Activated CD8-positive, alpha-beta memory T cell treated with anti-CD3 and anti-CD28 coated beads for 1 hour (primary cell): ENCODE data around the gene GATB.

Experiments used
- DNase-seq, 2 donors: peaks; one replicate each; pipeline ENCODE4 v3.0.0-alpha.2; 2020; ENCODE audit warnings: low read depth in 1 of 2; ENCODE audit errors: extremely low read depth in 1 of 2

Gene GATB

DNA sequence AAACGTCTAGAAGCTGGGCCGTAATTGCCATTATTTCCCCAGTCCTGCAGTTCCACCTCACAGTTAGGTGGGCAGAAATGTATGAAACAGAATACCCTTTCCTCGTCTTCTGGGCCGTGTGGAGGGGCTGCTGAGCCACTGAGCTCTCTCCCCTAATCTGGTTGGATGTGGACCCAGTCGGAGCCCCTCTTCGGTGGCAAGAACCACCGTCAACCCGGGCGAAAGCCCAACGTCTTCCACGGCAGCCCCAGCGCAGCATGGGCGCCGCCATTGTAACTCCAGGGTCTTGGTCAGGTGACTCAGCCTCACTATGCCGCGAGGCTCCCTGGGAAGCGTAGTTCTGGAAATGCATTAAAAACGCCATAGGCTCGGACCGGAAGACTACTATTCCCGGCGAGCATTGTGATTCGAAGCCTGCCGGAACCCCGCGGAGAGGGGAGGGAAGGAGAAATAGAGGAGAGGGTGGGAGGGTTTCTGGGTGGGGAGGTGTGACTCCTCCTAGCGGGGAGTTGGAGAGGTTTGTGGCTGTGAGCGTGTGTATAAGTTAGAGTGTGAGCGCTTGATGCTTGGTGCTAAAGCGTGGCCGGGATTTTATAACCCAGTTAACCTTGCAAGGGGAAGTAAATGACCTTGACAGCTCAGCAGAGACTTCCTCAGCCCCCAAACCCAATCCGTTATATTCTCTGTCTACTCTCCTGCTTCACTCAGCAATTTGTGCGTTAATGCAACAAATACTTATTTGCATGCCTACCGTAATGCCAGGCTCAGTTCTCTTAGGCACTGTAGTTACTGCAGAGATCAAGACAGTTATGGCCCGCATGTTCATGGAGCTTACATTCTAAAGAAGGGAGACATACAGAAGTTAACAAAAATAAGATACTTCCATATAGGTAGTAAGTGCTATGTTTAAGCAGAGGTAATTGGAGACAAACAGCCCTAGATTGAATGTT, at the start of gene GATB:
Gene GATB (minus strand): TSS at position 296 of the 950 bp plus-strand sequence. CDS start 25 bp downstream, at position 271.
- peak; percentile 77 to 80 for DNase-seq

DNA sequence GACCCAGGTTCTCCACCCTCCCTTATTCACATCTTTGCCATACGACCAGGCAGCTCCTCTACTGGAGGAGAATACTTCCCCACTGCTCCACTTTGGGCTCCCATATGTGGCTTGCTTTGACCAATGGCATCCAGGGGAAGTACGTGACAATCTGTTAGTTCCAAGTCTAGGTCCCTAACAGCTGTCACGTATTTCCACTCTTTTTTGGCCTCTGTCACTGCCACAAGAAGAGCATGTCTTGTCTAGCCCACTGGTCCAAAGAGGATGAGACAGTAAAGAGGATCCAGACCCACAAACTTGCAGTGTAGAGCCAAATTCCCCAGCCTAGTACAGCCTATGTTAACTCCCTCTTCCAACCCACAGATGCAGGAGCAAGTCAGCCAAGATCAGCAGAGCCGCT, 49.7 kb upstream of the GATB start:
- DNase-seq = no peak

DNA sequence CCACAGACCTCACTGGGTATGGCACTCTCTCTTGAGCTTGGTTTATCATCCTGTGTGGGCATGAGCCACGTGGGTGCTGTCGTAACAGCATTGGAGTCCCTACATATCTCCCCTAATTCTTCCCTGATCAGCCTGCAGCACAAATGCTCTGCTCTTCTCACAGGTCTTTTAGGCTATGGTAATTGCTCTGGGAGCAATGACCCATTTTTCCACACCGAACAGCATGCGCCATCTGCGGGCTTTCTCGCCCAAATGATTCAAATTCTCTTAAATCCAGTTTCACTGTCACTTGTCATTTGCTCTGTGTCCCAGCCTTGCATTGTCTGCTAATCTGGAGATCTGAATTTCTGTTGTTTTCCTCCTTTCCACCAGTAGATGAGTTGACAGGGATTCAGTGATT, 48.9 kb upstream of the GATB start:
- DNase-seq = no peak

GRCh38 chr4:151808542-151808941, 47.7 kb upstream of the GATB start:
- DNase-seq = no peak

DNA sequence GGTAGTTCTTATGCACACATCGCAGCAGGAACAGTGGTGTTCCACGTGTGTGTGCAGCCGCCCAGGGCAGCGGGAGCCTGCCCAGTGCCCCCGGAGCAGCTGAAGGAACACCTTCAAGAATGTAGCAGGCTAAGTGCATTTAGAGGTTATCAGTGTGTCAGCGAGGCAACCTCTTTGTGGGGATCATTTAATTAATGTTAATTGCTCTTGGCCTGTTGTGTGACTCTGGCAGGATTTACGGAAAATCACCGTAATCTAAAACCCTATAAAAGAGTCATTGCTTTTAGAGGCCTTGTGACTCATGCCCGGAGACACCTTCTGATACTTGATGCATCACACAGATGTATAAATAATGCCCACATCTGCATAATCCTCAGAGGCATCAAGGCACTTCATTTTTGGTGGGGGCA, 47.3 kb upstream of the GATB start:
- no peak for DNase-seq

- DNase-seq = no peak
Observed at GRCh38 chr4:151807220-151807619, 46.4 kb upstream of the GATB start.

DNA sequence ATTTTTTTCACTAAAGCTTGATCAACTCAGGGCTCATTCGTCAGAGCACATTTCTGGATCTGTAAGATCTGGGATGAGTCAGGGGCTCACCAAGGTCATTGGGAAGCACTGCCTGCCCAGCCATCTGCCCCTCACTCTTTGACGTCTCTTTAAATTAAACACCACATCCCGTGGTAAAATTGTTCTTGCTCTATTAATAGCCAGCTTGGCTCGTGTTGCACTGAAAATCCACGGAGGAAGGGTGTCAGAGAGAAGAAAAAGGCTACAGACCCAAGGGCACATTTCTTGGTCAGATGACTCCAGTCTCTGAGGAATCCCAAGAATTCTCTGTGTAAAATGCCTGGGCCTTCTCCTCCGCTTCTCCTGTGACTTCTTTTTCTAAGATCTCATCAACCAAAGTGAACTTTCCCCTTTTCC, 45.7 kb upstream of the GATB start:
- no peak for DNase-seq

DNA sequence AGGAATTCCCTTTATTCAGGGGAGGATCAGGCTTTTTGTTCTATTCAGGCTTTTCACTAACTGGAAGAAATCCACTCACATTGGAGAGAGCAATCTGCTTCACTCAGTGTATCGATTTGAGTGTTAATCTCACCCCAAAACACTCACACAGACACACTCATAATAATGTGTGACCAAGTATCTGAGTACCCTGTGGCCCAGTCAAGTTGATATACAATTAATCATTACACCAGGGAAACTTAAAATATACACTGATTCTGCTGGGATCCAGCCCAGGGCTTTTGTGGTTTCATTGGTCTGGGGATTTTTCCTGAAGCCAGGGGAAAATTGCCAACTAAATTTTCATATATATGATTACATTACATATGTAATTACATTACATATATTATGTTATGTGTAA, 44.0 kb upstream of the GATB start:
- DNase-seq = no peak

- DNase-seq = no peak
Observed at GRCh38 chr4:151804086-151804630, 43.4 kb upstream of the GATB start.

- DNase-seq = no peak
Observed at GRCh38 chr4:151803246-151803645, 42.4 kb upstream of the GATB start.

GRCh38 chr4:151801547-151802516, 41.0 kb upstream of the GATB start:
- peak; percentile 12 to 40 for DNase-seq

- no peak for DNase-seq
Observed at GRCh38 chr4:151799417-151800012, 38.7 kb upstream of the GATB start.

DNA sequence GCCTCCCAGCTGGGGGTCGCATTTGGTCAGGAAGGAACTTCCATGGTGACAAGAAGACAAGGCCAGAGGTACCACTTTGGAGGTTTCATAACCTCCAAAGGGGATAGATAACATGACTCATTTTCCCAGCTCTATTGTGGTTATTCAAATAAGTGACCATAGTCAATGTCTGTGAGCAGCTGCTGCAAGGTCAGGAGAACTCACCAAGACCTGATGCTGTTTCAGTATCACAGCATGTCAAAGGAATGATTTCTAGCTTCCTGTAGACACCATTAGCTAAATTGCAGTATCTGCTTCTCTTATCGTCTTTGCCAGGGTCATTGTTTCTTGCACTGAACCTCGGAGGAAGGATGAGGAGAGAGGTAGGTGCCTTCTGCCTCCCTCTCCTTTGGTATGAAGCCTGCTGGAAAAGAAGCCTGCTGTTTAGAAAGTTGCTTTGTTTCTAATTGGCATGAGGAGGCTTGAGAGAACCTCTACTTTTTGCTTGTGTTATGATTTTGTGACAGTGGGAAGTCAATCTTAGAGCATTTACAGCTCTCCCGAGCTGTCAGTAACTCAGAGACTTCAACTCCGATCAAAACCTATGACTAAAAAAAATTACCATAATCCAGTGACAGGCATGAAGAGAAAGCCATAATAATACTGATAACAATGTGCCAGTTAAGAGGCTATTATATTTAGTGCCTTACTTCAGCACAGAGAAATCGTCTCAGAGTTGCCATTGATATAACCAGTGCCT, 38.0 kb upstream of the GATB start:
- DNase-seq = no peak

DNA sequence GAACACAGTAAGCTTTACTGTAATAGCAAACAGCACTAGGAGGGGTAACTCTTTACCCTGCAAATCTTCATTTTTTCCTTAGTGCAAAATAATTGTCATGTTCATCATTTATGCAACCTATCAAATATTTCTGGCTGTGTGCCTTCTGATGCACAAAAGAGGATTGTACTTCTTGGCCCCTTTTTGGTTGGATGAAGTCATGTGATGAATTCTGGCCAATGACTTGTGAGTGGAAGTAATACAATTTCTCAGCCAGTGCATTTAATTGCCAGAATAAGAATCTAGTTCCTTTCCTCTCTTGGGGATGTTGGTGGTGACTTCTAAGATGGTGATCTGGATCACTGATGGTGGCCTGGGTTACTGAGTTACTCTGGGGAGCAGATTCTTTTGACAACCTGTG, 37.0 kb upstream of the GATB start:
- no peak for DNase-seq

DNA sequence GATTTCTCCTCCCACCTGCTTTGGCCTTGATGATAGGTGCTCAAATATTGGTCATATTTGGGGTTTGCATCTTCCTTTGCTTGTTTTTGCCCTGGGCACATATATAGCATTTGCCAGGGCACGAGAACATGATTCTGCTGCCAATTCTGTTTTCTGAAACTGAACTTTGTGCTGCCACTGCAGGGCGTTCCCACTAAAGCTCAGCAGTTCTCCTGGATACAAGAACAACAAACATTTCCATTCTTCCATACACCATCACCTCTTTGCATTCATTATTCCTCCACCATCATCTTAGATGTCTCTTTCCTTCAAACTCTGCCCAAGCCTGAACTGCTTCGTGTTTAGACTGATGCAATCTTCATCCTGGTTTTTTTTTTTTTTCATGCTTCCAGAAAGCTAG, 36.3 kb upstream of the GATB start:
- DNase-seq = no peak

DNA sequence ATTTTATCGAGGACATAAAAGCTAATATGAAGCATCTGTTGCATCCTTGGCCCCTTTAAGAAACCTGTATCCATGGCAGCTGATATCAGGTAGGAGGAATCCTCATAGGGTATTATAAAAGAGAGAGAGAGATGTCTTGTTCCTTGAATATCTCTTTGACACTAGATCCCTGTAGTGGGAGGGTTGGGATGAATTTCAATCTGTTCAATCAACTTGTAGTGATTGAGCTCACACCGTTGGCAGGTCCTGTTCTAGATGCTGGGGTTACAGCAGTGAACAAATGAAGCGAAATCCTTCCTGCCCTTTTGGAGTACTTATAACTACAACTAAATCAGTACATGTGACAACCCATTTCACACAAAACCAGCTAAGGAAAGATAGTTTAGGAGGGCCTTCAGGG, 35.3 kb upstream of the GATB start:
- no peak for DNase-seq

GRCh38 chr4:151792995-151793394, 32.2 kb upstream of the GATB start:
- no peak for DNase-seq

GRCh38 chr4:151792530-151792929, 31.7 kb upstream of the GATB start:
- DNase-seq = no peak

DNA sequence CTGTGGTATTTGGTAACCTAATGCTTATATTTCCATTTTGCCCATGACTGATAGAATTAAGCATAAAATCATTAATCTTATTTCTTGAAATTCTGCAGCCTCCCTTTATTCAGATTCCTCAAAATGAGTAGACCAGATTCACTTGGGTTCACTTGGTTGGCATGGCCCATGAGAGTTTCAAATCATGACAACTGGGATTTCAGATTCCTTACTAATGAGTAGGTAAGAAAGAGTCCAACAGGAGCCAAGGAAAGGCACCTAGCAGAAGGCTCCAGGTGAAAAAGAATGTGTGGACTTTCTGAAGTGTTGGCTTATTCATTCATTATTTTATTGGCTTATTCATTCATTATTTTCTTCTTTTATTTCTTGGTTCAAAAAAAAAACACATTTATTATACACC, 27.2 kb upstream of the GATB start:
- DNase-seq = no peak

DNA sequence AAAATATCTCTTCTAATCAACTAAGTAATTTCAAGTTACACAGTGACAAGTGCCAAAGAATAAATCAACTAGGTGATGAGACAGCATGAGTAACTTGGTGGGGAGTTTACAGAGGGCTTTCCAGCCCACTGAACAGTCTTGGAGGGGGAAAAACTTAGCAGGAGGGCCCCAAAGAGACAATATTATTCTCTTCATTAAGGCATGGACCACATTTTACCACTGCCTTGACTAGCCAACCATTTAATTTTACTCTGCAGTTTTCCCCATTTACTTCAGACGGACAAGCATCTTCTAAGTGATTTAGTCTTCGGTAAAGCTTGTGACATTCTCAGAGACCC, 25.3 kb upstream of the GATB start:
- DNase-seq = no peak
